IMR-90 (cell line): ENCODE measurements around the gene KCNJ10. TPM values are rescaled to one million over a fixed set of nuclear protein-coding genes. Genes with fewer than 3 reads are reported as not detected.

Experiments used
- ATAC-seq: fragments of 200-7000 bp; cut with Tn5 transposase; 2 replicates; pipeline ENCODE4 v1.9.1; 2020; ENCODE audit warnings: low read depth, mild to moderate bottlenecking, moderate library complexity
- BruUV-seq: library from RNA; stranded (reverse); fragments of 400-500 nt; replicated peaks from 2 replicates; lab custom pipeline; 2021; lab: Mats Ljungman, UMichigan
- CTCF ChIA-PET: fragments of 300-600 bp; formaldehyde crosslinking; extraction: SDS; loops from one replicate; lab custom pipeline; 2021; ENCODE audit warnings: antibody characterized with exemption; lab: Yijun Ruan, JAX
- POLR2A ChIA-PET: fragments of 300-600 bp; sonication (Branson Sonifier 250); formaldehyde crosslinking; loops from one replicate; lab custom pipeline; 2022; ENCODE audit warnings: antibody characterized with exemption; ENCODE audit not compliant: unreplicated experiment; lab: Charles Lee
- DNase-seq: peaks from one replicate; pipeline ENCODE4 v3.0.0; 2013
- H2AFZ ChIP-seq: replicated peaks from 2 replicates; pipeline ENCODE3; 2013; ENCODE audit warnings: low read length, mild to moderate bottlenecking; ENCODE audit not compliant: poor library complexity
- H2AK5ac ChIP-seq: 2 replicates; pipeline ENCODE4 v1.6.1; 2013; ENCODE audit warnings: low read depth, low read length, inconsistent platforms
- H2AK9ac ChIP-seq: replicated peaks from 2 replicates; pipeline ENCODE3; 2013; ENCODE audit warnings: mild to moderate bottlenecking, low read depth, low read length, moderate library complexity; ENCODE audit not compliant: poor library complexity
- H2BK120ac ChIP-seq: 2 replicates; pipeline ENCODE4 v1.6.1; 2013; ENCODE audit warnings: low read depth, low read length, inconsistent platforms
- H2BK15ac ChIP-seq: 3 replicates; pipeline ENCODE4 v1.6.1; 2013; ENCODE audit warnings: low read depth, low read length, inconsistent platforms
- H2BK20ac ChIP-seq: 2 replicates; pipeline ENCODE4 v1.6.1; 2013; ENCODE audit warnings: low read depth, mild to moderate bottlenecking, inconsistent platforms, low read length, moderate library complexity
- H2BK5ac ChIP-seq: 2 replicates; pipeline ENCODE4 v1.6.1; 2013; ENCODE audit warnings: mild to moderate bottlenecking, low read depth, low read length, inconsistent platforms; ENCODE audit not compliant: poor library complexity, severe bottlenecking
- H3K14ac ChIP-seq: replicated peaks from 2 replicates; pipeline ENCODE4 v1.6.1; 2013; ENCODE audit warnings: low read depth, low read length, inconsistent platforms
- H3K18ac ChIP-seq: 2 replicates; pipeline ENCODE4 v1.6.1; 2013; ENCODE audit warnings: low read depth, low read length, control low read depth
- H3K23ac ChIP-seq: 2 replicates; pipeline ENCODE4 v1.6.1; 2013; ENCODE audit warnings: low read depth, low read length, inconsistent platforms
- H3K27ac ChIP-seq: 2 replicates; pipeline ENCODE4 v1.5.1; 2013; ENCODE audit warnings: mild to moderate bottlenecking, control low read depth, low read length; ENCODE audit not compliant: insufficient read depth
- H3K27me3 ChIP-seq: 2 replicates; pipeline ENCODE4 v1.6.1; 2013; ENCODE audit warnings: low read length; ENCODE audit not compliant: control insufficient read depth, insufficient read depth
- H3K36me3 ChIP-seq: 2 replicates; pipeline ENCODE4 v1.6.1; 2013; ENCODE audit warnings: low read length, mixed read lengths; ENCODE audit not compliant: control insufficient read depth, insufficient read depth
- H3K4ac ChIP-seq: 2 replicates; pipeline ENCODE4 v1.6.1; 2013; ENCODE audit warnings: low read depth, low read length, inconsistent platforms
- H3K4me1 ChIP-seq: 2 replicates; pipeline ENCODE4 v1.6.1; 2013; ENCODE audit warnings: low read length, mixed read lengths; ENCODE audit not compliant: control insufficient read depth, insufficient read depth
- H3K4me2 ChIP-seq: 2 replicates; pipeline ENCODE4 v1.6.1; 2013; ENCODE audit warnings: low read depth, mild to moderate bottlenecking, control low read depth, low read length, moderate library complexity
- H3K4me3 ChIP-seq: 2 replicates; pipeline ENCODE4 v1.5.1; 2013; ENCODE audit warnings: low read depth, mild to moderate bottlenecking, control low read depth, low read length, moderate library complexity; ENCODE audit not compliant: insufficient read depth
- H3K56ac ChIP-seq: 2 replicates; pipeline ENCODE4 v1.6.1; 2013; ENCODE audit warnings: low read length, inconsistent platforms; ENCODE audit not compliant: insufficient read depth; ENCODE audit errors: extremely low read depth
- H3K79me1 ChIP-seq, 2 experiments: 2 replicates each; pipeline ENCODE4 v1.6.1; 2013; ENCODE audit warnings: low read length in 2 of 2, inconsistent platforms in 1 of 2, low read depth in 1 of 2
- H3K9ac ChIP-seq: 2 replicates; pipeline ENCODE4 v1.6.1; 2013; ENCODE audit warnings: low read depth, low read length, control low read depth
- H3K9me1 ChIP-seq: 2 replicates; pipeline ENCODE4 v1.6.1; 2013; ENCODE audit warnings: low read length, inconsistent platforms; ENCODE audit not compliant: insufficient read depth
- H3K9me3 ChIP-seq: 2 replicates; pipeline ENCODE4 v1.6.1; 2013; ENCODE audit warnings: low read length; ENCODE audit not compliant: control insufficient read depth, insufficient read depth
- H4K20me1 ChIP-seq: 2 replicates; pipeline ENCODE4 v1.6.1; 2013; ENCODE audit warnings: low read length, inconsistent platforms; ENCODE audit not compliant: insufficient read depth
- H4K5ac ChIP-seq: 2 replicates; pipeline ENCODE4 v1.6.1; 2013; ENCODE audit warnings: mild to moderate bottlenecking, low read depth, low read length, control low read depth
- H4K8ac ChIP-seq, 2 experiments: 2 replicates each; pipeline ENCODE4 v1.6.1; 2013; ENCODE audit warnings: low read depth in 2 of 2, low read length in 2 of 2, control low read depth in 1 of 2, inconsistent platforms in 1 of 2
- H4K91ac ChIP-seq: 2 replicates; pipeline ENCODE4 v1.6.1; 2013; ENCODE audit warnings: low read depth, low read length, inconsistent platforms; ENCODE audit not compliant: insufficient read depth
- BHLHE40 ChIP-seq: fragments of 150-350 bp; IDR thresholded peaks from 2 replicates; pipeline ENCODE4 v1.6.1; 2016; ENCODE audit warnings: mild to moderate bottlenecking, low read depth, low read length
- CEBPB ChIP-seq: IDR thresholded peaks from 2 replicates; pipeline ENCODE4 v1.6.1; 2012; ENCODE audit warnings: low read depth, low read length, improper control_type of control experiment
- CHD1 ChIP-seq: IDR thresholded peaks from 2 replicates; pipeline ENCODE4 v1.6.1; 2012; ENCODE audit warnings: low read depth, low read length, improper control_type of control experiment
- CTCF ChIP-seq: conservative IDR thresholded peaks from 2 replicates; pipeline ENCODE4 v1.5.1; 2012; ENCODE audit warnings: mild to moderate bottlenecking, low read depth, low read length, improper control_type of control experiment
- ELK1 ChIP-seq: fragments of 150-350 bp; IDR thresholded peaks from 2 replicates; pipeline ENCODE4 v1.6.1; 2016; ENCODE audit warnings: low read depth, mild to moderate bottlenecking, low read length, moderate library complexity, borderline replicate concordance
- FOS ChIP-seq: fragments of 150-350 bp; IDR thresholded peaks from 2 replicates; pipeline ENCODE4 v1.6.1; 2016; ENCODE audit warnings: low read depth, low read length
- MAFK ChIP-seq: IDR thresholded peaks from 2 replicates; pipeline ENCODE4 v1.6.1; 2012; ENCODE audit warnings: low read depth, low read length, improper control_type of control experiment
- MAZ ChIP-seq: IDR thresholded peaks from 2 replicates; pipeline ENCODE4 v1.6.1; 2012; ENCODE audit warnings: low read depth, mild to moderate bottlenecking, low read length, improper control_type of control experiment, moderate library complexity, borderline replicate concordance
- MXI1 ChIP-seq: IDR thresholded peaks from 2 replicates; pipeline ENCODE4 v1.6.1; 2012; ENCODE audit warnings: low read depth, mild to moderate bottlenecking, low read length, moderate library complexity, borderline replicate concordance
- NFE2L2 ChIP-seq: fragments of 150-350 bp; IDR thresholded peaks from 2 replicates; pipeline ENCODE4 v1.6.1; 2016; ENCODE audit warnings: low read depth, mild to moderate bottlenecking, low read length
- POLR2A ChIP-seq: IDR thresholded peaks from 2 replicates; pipeline ENCODE4 v1.6.1; 2012; ENCODE audit warnings: mild to moderate bottlenecking, low read depth, low read length
- RAD21 ChIP-seq: IDR thresholded peaks from 2 replicates; pipeline ENCODE4 v1.6.1; 2012; ENCODE audit warnings: low read length, improper control_type of control experiment
- RCOR1 ChIP-seq: IDR thresholded peaks from 2 replicates; pipeline ENCODE4 v1.6.1; 2012; ENCODE audit warnings: mild to moderate bottlenecking, low read length, improper control_type of control experiment; ENCODE audit not compliant: insufficient replicate concordance
- RFX5 ChIP-seq: IDR thresholded peaks from 2 replicates; pipeline ENCODE4 v1.8.0; 2012; ENCODE audit warnings: low read depth, mild to moderate bottlenecking, low read length, moderate library complexity
- SMC3 ChIP-seq: fragments of 150-350 bp; IDR thresholded peaks from 2 replicates; pipeline ENCODE4 v1.6.1; 2016; ENCODE audit warnings: low read depth, mild to moderate bottlenecking, antibody characterized with exemption, low read length, moderate library complexity
- USF2 ChIP-seq: fragments of 150-350 bp; IDR thresholded peaks from 2 replicates; pipeline ENCODE4 v1.6.1; 2017; ENCODE audit warnings: mild to moderate bottlenecking, antibody characterized with exemption, low read length, low read depth
- dilution Hi-C: fragments of 300-500 bp; cut with HindIII; formaldehyde crosslinking; loops from one replicate; pipeline ENCODE4 v1.14.3; 2018; ENCODE audit warnings: low sequenced_read_pairs; ENCODE audit not compliant: unreplicated experiment
- in situ Hi-C: fragments of 300-500 bp; cut with MboI; formaldehyde crosslinking; loops from 3 replicates; pipeline ENCODE4 v1.14.3; 2019; ENCODE audit warnings: low sequenced_read_pairs, inconsistent platforms, mixed read lengths
- intact Hi-C: fragments of 100-400 bp; cut with micrococcal nuclease; formaldehyde crosslinking; loops from 2 replicates; pipeline ENCODE4 v1.10.0; 2022
- polyA plus RNA-seq, 3 experiments: library from polyadenylated mRNA; depleted of rRNA; stranded (reverse); fragments of >200 nt; gene quantifications; 2 replicates each; pipeline ENCODE4 v1.2.3, GENCODE V29; 2012; ENCODE audit warnings: low replicate concordance in 1 of 3
- total RNA-seq: library from RNA; depleted of rRNA; stranded (reverse); fragments of >200 nt; gene quantifications from 2 replicates; pipeline ENCODE4 v1.2.3, GENCODE V29; 2012

Gene KCNJ10
- total and polyA plus RNA-seq, 2 of the 4 experiments (the other 2 are of a cell fraction), result not detected

- TF ChIP-seq RAD21 (no peak), POLR2A (no peak), MAZ (no peak), MXI1 (no peak), CHD1 (no peak), SMC3 (no peak), BHLHE40 (no peak), USF2 (no peak), ELK1 (no peak), CEBPB (no peak), MAFK (no peak), RFX5 (no peak), RCOR1 (no peak), FOS (no peak), NFE2L2 (no peak), CTCF (no peak)
- in situ Hi-C loops, result no loop called here
- H3K23ac ChIP-seq, result no peak overlapping the region
- H3K27ac ChIP-seq, result no peak overlapping the region
- no peak overlapping the region for H3K4me2 ChIP-seq
- ATAC-seq (no peak), DNase-seq (no peak)
- H3K4me3 ChIP-seq, result no peak overlapping the region
- no peaks in the 10 kb centered on the region for H4K20me1 ChIP-seq
- no peaks in the 10 kb centered on the region for H3K4me1 ChIP-seq
- no peaks in the 10 kb centered on the region for H3K9me3 ChIP-seq
- no peak overlapping the region for H4K5ac ChIP-seq
- intact Hi-C loops, result no loop called here
- H3K9ac ChIP-seq, result no peak overlapping the region
- H3K56ac ChIP-seq, result no peak overlapping the region
- POLR2A ChIA-PET, result no interaction called here
- no peak overlapping the region for H2BK5ac ChIP-seq
- H2BK15ac ChIP-seq, result no peak overlapping the region
- no peak overlapping the region for H2AK9ac ChIP-seq
- no peak overlapping the region for H2AFZ ChIP-seq
- no peak overlapping the region for H2BK120ac ChIP-seq
- CTCF ChIA-PET, result interaction anchor here (1.0 kb wide), 1 partner anchor 30 kb away, joined by 3 read pairs; no protein-coding TSS in a partner anchor
- H4K91ac ChIP-seq, result no peak overlapping the region
- H3K4ac ChIP-seq, result no peak overlapping the region
- no peak overlapping the region for H3K14ac ChIP-seq
- dilution Hi-C loops, result no loop called here
- H2BK20ac ChIP-seq, result no peak overlapping the region
- H3K36me3 ChIP-seq, result no peaks in the 10 kb centered on the region
- no peak overlapping the region for H3K18ac ChIP-seq
- peaks cover 50% of the 10 kb centered on the region for H3K27me3 ChIP-seq
- no peak overlapping the region for H2AK5ac ChIP-seq
- no peaks in the 10 kb centered on the region for H3K79me1 ChIP-seq
- no peaks in the 10 kb centered on the region for H3K9me1 ChIP-seq
- no TSS peak for BruUV-seq
- H4K8ac ChIP-seq, result no peak overlapping the region
These were observed 21.6 kb downstream of the KCNJ10 start for GRCh38 chr1:160048335-160048734.
